GM19463 (cell line): ENCODE measurements around the gene TIMM44.
"Not testable (repeated sequence)": the region's sequence is repeated elsewhere in the genome, so short reads cannot be mapped to it uniquely, and the experiment has no call there.

Experiments
- ATAC-seq: cut with Tn5 transposase; IDR thresholded peaks from one replicate; pipeline ENCODE4 v1.9.1; 2021; ENCODE audit warnings: mild to moderate bottlenecking, moderate library complexity; ENCODE audit not compliant: unreplicated experiment

TIMM44 gene

DNA sequence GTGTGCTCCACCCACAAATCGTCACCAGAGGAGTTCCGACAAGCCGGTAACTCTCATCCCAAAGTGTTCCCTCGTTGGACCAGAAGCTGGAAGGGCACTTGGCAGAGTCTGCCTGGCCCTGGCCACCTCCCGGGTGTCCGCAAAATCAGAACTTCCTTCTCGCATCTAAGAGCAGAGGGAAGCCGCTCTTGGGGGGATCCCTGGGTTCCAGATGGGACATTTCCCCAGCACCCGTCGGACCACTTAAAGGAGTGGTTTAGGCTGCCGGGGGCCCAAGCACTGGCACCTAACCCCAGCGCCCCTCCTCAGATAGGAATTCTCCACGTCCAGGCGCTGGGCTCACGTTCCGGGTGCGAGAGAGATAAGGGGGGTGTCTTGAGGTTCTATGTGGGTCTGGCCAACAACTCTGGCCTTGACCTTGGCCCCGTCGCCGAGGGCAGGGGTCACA lies 40.6 kb downstream of the TIMM44 start:
- ATAC-seq = no peak

DNA sequence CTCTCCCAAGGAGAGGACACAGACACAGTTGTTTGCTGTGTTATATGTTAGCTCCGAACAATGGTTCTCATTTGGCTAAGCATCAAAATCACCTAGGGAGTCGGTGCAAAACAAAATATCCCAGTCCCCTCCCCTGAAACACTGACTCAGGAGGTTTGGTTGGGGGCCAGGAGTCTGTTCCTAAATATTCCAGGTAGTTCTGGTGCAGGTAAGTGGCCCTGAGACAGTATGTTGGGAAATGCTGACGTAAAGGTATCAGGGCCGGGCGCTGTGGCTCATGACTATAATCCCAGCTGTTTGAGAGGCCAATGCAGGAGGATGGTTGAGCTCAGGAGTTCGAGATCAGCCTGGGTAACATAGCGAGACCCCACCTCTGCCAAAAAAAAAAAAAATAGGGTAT lies 42.1 kb downstream of the TIMM44 start:
- no peak for ATAC-seq

DNA sequence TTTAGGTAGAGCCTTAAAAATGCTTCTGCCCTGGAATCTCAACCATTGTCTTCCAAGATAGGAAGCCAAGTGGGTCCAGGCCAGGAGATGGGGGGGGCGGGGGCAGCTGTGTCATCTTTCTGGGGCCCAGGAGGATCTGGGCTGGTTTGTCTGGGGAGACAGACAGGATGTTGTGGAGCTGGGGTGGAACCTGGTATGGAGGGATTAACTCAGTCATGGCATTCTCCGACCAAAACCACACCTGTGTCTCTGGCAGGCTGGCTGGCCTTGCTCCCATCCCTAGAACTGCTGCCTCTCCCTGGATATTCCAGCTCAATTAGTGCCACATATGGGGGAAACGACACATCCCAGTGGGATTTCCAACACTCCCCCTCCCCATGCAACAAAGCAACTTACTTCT lies 42.5 kb downstream of the TIMM44 start:
- no peak for ATAC-seq

DNA sequence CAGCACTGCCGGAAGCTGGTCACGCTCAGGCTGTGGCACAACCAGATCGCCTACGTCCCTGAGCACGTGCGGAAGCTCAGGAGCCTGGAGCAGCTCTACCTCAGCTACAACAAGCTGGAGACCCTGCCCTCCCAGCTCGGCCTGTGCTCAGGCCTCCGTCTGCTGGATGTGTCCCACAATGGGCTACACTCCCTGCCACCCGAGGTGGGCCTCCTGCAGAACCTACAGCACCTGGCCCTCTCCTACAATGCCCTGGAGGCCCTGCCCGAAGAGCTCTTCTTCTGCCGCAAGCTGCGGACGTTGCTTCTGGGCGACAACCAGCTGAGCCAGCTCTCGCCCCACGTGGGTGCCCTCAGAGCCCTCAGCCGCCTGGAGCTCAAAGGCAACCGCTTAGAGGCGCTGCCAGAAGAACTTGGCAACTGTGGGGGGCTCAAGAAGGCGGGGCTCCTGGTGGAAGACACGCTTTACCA lies 43.0 kb downstream of the TIMM44 start:
- no peak for ATAC-seq

DNA sequence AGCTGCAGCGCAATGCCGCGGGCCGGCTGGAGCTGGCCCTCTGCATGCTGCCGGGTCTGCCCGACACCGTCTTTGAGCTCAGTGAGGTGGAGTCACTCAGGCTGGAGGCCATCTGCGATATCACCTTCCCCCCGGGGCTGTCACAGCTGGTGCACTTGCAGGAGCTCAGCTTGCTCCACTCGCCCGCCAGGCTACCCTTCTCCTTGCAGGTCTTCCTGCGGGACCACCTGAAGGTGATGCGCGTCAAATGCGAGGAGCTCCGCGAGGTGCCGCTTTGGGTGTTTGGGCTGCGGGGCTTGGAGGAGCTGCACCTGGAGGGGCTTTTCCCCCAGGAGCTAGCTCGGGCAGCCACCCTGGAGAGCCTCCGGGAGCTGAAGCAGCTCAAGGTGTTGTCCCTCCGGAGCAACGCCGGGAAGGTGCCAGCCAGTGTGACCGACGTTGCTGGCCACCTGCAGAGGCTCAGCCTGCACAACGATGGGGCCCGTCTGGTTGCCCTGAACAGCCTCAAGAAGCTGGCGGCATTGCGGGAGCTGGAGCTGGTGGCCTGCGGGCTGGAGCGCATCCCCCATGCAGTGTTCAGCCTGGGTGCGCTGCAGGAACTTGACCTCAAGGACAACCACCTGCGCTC lies 43.6 kb downstream of the TIMM44 start:
- no peak for ATAC-seq

DNA sequence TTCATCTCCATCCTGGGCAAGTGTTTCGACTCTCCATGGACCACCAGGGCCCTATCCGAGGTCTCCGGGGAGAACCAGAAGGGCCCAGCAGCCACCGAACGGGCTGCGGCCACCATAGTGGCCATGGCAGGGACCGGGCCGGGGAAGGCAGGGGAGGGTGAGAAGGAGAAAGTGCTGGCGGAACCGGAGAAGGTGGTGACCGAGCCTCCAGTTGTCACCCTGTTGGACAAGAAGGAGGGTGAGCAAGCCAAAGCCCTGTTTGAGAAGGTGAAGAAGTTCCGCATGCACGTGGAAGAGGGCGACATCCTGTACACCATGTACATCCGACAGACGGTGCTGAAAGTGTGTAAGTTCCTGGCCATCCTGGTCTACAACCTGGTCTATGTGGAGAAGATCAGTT lies 44.5 kb downstream of the TIMM44 start:
- ATAC-seq = no peak

DNA sequence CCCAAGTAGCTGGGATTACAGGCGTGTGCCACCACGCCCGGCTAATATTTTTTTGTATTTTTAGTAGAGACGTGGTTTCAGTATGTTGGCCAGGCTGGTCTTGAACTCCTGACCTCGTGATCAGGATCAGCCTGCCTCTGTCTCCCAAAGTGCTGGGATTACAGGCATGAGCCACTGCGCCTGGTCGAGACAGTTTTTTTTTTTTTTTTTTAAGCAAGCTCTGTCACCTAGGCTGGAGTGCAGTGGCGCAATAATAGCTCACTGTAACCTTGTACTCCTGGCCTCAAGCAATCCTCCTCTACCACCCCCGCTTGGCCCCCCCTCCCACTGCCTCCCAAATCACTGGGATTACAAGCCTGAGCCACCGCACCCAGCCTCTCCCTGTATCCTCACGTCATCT lies 46.2 kb downstream of the TIMM44 start:
- no peak for ATAC-seq

DNA sequence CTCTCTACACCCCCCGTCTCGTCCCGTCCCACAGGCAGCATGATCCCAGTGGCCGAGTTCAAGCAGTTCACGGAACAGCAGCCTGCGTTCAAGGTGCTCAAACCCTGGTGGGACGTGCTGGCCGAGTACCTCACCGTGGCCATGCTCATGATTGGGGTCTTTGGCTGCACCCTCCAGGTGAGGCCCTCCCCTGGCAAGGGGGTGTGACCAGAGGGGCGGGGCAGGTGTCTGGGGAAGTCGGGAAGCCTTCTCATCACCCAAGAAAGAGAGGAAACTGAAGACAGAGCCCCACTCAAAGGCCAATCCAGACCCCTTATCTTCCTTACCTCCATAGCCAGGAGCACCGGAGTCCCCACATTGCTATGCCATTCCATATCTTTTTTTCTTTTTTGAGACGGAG lies 47.9 kb downstream of the TIMM44 start:
- ATAC-seq = no peak

DNA sequence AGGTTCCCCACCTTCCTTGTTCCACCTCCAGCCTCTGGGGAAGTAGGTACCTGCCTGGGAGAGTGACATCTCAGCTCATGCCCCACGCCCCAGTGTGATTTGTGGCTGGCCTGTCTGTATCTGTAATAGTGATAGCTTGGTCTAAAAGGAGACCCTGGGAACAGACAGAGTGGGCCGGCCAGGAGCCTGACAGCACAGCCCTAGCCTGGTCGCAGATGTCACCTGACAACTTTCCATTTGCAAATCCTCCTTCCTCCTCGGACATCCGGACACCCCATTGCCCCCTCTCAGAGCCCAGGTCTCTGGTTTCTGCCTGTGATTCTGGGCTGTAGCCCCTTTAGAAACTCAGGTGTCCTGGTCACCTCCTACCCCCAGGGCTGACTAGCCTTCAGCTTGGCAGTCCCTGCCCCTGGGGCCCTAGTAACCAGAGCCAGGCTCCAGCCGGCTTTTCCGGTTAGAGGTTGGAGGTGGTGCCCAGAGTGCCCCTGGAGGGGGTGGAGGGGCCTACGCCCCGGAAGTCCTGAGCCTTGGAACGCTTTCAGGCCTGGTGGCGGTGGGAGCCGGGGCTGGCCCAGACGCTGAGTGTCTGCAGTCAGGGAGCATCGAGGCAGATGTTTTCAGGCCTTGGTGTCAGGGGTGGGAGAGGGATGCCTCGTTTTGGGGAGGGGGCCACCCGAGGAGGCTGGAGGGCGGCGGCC lies 48.7 kb downstream of the TIMM44 start:
- no peak for ATAC-seq

DNA sequence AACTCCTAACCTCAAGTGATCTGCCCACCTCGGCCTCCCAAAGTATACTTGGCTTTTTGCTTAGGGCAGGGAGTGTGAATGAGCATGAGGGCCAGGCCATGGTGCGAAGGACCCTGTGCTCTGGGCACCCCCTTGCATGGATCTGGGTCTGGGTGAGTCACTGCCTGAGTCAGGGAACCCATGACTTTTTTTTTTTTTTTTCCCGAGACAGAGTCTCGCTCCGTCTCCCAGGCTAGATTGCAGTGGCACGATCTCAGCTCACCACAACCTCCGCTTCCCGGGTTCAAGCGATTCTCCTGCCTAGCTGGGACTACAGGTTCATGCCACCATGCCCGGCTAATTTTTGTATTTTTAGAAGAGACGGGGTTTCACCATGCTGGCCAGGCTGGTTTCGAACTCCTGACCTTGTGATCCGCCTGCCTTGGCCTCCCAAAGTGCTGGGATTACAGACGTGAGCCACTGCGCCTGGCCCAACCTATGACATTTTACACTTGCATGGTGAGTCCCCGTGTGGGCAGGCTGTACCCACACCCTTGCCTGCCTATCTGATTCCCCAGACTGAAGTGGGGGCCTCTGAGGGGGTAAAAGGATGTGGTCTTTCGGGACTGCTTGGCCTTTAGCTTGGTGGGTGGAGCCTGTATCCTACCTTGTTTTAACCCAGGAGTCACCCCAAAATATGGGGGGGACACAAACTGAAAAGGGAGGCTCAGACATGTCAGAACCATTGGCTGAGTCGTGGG lies 49.9 kb downstream of the TIMM44 start:
- ATAC-seq = not testable (repeated sequence)

DNA sequence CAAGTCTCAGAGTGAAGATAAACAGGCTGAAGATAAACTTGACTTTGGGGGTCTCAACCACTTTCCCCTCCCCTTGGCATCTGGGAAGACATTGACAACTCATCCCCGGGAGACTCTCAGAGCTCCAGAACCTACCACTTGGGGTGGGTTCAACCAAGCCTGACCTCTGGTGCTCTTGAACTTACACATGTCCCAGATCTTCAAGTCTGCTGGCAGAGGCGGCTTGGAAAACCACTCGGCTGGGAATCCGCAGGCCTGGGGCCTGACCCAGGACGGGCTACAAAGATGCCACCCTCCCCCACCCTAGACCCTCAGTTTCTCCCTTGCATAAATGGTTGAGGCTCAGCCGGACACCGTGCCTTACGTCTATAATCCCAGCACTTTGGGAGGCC lies 54.6 kb downstream of the TIMM44 start:
- no peak for ATAC-seq

DNA sequence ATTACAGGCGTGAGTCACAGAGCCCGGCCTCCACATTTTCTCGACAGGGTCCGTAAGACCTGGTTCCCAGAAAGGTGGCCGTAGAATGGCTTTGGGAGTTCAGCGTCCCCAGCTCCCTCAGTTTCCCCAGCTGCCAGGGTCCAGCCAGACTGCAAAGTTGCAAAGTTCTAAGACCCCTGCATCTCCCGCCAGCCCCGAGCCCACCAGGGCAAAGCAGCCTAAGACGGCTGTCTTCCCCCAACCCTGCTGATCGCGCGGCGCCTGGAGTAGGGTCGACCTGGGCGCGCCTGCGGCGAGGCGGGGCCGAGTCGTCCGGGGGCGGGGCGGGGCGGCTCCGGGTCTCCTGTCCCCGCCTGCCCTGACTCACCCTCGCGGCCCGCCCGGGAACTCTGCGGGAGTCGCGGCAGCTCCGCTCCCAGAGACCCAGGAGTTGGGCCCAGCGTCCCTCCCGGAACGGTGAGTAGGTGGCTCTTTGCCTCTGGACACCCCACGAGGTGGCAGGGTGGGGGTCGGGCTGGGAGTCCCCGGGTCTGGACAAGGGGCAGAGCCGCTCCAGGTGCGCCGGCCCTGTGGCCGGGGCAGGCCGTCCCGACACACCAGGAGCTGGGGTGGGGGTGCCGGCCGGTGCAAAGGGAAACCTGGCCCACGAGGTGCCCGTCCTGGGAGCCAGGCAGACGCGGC lies 55.2 kb downstream of the TIMM44 start, which contains the start of gene LRRC8E:
TSS of gene LRRC8E (plus strand) at position 366 of the 681 bp plus-strand sequence. CDS start 7,094 bp downstream, outside the sequence.
- ATAC-seq = no peak

DNA sequence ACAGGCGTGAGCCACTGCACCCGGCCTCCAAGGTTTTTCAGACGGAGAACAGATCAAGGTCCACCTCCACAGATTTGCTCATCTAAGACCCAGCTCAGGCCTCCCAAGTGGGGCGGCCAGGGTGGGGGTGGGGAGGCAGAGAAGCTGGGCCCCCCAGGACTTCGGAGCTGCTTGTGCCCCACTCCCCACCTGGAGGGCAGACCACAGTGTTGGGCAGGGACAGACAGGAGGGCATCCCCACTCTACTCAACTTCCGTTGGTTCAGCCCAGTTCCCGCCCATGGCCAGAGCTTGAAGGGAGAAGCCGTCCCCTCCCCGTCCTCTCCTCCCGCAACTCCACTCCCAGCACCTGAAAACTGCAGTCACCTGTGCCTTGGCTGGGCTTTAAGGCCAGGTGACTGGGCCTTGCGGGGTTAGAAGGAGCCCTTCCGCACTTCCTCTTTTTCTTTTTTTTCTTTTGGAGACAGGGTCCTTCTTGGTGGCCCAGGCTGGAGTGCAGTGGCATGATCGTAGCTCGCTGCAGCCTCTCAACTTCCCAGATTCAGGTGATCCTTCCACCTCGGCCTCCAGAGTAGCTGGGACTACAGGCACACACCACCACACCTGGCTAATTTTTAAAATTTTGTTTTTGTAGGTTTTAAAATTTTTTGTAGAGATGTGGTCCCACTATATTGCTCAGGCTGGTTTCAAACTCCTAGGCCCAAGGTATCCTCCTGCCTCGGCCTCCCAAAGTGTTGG lies 55.9 kb downstream of the TIMM44 start:
- ATAC-seq = no peak

DNA sequence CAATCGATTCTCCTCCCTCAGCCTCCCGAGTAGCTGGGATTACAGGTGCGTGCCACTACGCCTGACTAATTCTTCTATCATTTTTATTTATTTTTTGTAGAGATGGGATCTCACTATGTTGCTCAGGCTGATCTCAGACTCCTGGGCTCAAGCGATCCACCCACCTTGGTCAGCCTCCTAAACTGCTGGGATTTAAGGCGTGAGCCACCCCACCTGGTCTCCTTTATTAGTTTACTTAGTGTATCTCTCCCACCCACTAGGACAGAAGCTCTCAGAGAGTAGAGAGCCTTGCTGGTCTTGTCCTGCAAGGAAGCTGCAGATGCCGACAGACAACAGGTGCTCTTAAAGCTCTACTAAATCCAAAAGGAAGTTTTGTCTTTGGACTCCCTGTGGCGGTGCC lies 57.6 kb downstream of the TIMM44 start:
- no peak for ATAC-seq

DNA sequence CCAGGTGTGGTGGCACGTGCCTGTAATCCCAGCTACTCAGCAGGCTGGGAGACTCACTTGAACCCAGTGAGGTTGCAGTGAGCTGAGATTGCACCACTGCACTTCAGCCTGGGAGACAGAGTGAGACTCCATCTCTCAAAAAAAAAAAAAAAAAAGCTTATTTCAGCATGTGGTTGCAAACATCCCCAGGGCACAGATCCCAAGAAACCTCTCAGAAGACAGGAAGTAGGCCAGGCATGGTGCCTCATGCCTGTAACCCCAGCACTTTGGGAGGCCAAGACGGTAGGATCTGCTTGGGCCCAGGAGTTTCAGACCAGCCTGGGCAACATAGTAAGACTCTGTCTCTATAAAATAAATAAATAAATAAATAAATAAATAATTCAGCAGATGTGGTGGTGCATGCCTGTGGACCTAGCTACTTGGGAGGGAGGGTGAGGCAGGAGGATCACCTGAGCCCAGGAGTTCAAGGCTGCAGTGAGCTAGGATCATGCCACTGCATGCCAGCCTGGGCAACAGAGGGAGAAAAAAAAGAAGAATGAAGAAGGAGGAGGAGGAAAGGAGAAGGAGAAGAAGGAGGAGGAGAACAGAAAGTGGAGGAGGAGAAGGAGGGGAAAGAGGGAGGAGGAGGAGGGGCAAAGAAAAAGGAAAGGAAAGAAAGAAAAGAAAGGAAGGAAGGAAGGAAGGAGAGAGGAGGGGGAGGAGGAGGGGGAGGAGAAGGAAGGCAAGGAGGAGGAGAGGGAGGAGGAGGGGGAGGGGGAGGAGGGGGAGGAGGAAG lies 59.5 kb downstream of the TIMM44 start:
- no peak for ATAC-seq

DNA sequence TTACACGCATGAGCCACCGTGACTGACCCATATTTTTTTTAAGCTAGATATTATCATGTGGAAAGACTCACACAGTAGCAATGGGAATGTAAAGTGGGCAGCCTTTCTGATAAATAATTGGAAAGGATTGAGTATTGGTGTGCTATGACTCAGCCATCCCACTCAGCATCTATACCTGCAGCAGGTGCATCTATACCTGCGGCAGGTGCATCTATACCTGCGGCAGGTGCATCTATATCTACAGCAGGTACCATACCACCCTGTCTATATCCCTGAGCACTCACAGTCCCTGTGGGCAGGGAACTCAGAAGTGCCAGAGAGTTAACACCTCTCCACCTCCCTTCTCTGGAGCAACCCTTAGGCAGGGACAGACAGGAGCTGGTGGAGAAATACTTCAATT lies 60.4 kb downstream of the TIMM44 start:
- no peak for ATAC-seq

DNA sequence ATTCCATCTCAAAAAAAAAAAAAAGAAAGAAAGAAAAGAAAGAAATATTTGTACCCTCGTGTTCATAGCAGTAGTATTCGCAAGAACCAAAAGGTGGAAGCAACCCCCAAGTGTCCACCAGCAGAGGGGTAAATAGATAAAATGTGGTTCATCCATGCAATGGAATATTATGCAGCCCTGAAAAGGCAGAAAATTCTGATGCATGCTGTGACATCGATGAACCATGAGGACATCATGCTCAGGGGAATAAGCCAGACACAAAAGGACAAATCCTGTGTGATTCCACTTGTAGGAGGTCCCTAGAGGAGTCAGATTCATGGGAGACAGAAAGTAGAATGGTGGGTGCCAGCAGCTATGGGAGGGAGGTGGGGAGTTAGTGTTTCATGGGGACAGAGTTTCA lies 61.6 kb downstream of the TIMM44 start:
- ATAC-seq = no peak

DNA sequence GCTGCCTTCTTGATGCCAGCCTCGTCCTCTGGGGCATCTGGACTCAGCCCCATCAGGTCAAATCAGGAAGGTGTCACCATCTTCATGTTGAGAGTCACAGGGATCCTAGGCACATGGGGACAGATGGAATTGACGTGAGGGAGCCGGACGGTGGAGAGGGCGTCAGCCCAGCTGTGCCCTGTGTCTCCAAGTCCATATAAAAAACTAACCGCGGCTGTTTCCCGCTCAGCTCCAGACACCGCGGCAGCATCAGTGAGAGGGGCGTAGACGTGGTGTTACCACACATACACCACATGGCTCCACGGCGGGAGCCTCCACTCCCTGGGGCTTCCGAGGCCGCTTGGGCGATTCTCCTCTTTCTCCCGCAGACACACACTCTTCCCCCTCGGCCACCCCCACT lies 63.6 kb downstream of the TIMM44 start:
- no peak for ATAC-seq

DNA sequence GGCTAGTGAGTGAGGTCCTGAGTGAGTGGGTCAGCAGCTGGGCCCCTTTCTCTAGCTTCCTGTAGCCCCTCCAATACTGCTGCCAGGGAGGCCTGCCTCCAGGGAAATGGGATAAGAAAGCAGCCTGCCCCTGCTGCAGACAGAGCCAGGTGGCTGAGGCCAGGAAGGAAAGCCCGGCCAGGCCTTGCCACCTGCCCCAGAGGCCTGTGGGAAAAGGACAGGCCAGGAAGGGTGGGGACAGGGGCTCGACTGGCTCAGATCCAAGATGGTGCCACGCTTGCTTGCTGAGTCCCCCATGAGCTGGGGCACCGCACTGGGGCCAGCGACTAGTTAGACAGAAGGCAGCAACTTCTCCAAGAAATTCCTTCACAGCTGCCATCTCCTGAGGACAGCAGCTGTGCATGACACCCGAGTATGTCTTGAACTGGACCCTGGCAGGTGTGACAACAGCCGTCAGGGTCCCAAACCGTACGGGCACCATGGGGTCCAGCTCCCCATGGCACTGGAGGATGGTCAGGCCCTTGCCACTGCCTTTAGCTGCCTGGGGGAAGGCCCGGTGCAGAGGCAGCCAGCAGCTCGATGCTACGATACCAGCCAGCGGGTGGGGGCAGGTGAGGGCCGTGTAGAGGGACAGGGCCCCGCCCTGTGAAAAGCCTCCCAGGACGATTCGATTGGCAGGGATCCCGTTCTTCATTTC lies 64.2 kb downstream of the TIMM44 start:
- no peak for ATAC-seq
